Lung (tissue), 12 donors: ENCODE results near the gene CSMD2. TPM values are rescaled to one million over a fixed set of nuclear protein-coding genes. Genes with fewer than 3 reads are reported as not detected.

Experiments used
- ATAC-seq: fragments of 200-7000 bp; cut with Tn5 transposase; one replicate; pipeline ENCODE4 v1.9.1; 2020; ENCODE audit warnings: moderate number of reproducible peaks; ENCODE audit not compliant: insufficient read depth, low FRiP score
- DNase-seq, 3 donors: peaks; one replicate each; pipeline ENCODE4 v3.0.0-alpha.2; 2013 to 2017
- H3K27ac ChIP-seq, 2 donors: one replicate each; pipeline ENCODE4 v1.5.1; 2013; ENCODE audit warnings: mild to moderate bottlenecking in 2 of 2, moderate library complexity in 2 of 2, control low read depth in 1 of 2, inconsistent platforms in 1 of 2, low read depth in 1 of 2, low read length in 1 of 2
- H3K27me3 ChIP-seq, 3 donors: one replicate each; pipeline ENCODE4 v1.5.1; 2013; ENCODE audit warnings: low read length in 2 of 3; ENCODE audit not compliant: control insufficient read depth in 3 of 3, insufficient read depth in 3 of 3
- H3K36me3 ChIP-seq, 4 donors: one replicate each; pipeline ENCODE4 v1.5.1; 2013; ENCODE audit warnings: low read length in 4 of 4, mild to moderate bottlenecking in 1 of 4, moderate library complexity in 1 of 4; ENCODE audit not compliant: control insufficient read depth in 4 of 4, insufficient read depth in 4 of 4
- H3K4me1 ChIP-seq, 5 donors: one replicate each; pipeline ENCODE4 v1.5.1; 2013; ENCODE audit warnings: low read length in 5 of 5, mild to moderate bottlenecking in 2 of 5, moderate library complexity in 1 of 5; ENCODE audit not compliant: control insufficient read depth in 5 of 5, insufficient read depth in 5 of 5
- H3K4me3 ChIP-seq: one replicate; pipeline ENCODE4 v1.5.1; 2013; ENCODE audit warnings: mild to moderate bottlenecking, control low read depth, moderate library complexity
- H3K9ac ChIP-seq, 2 donors: one replicate each; pipeline ENCODE4 v1.5.1; 2013; ENCODE audit warnings: low read length in 2 of 2, control low read depth in 1 of 2; ENCODE audit not compliant: insufficient read depth in 1 of 2
- H3K9me3 ChIP-seq, 4 donors: one replicate each; pipeline ENCODE4 v1.5.1; 2013; ENCODE audit warnings: low read length in 3 of 4, mild to moderate bottlenecking in 1 of 4, moderate library complexity in 1 of 4; ENCODE audit not compliant: control insufficient read depth in 4 of 4, insufficient read depth in 3 of 4
- CTCF ChIP-seq: IDR thresholded peaks from 2 replicates; pipeline ENCODE4 v1.5.1; 2012; ENCODE audit warnings: mild to moderate bottlenecking; ENCODE audit errors: control extremely low read depth, extremely low read depth
- WGBS, 2 donors: extraction: QIAGEN DNeasy Blood & Tissue Kit; methylation state at CpG; one replicate each; pipeline ENCODE4 v1.1.7; 2013; 5-methylcytosine and 5-hydroxymethylcytosine counted together
- polyA plus RNA-seq, 2 donors: library from polyadenylated mRNA; stranded (reverse); fragments of 200-250 nt; gene quantifications; one replicate each; pipeline ENCODE4 v1.2.1, GENCODE V29; 2013
- total RNA-seq, 2 donors: library from RNA; depleted of rRNA in 1 of 2; stranded (reverse); fragments of >200 nt in 1 of 2; gene quantifications; one replicate each; pipeline ENCODE4 v1.2.1, GENCODE V29; 2014 to 2021
- donor health status: control.
- donor health status: control.
- donor health status: Bipolar disorder and iron deficiency.
- donor health status: healthy.
- donor health status: DM: yes; HTN: yes; CAD: no.

The CSMD2 gene
- total and polyA plus RNA-seq, 4 donors: 0.11 to 1.2 (median 0.39) TPM

- ATAC-seq (no peak), DNase-seq (no peak)
- H3K9ac ChIP-seq: no peak overlapping the region
- H3K4me1 ChIP-seq: no peaks in the 10 kb centered on the region
- H3K27me3 ChIP-seq: no peaks in the 10 kb centered on the region
- no peak overlapping the region for H3K4me3 ChIP-seq
- H3K9me3 ChIP-seq: peaks cover 0 to 3% (median 0%) of the 10 kb centered on the region in 4 donors
- WGBS, 2 donors: 81 to 85% methylated on average over 4 of the region's 4 CpGs
- no peaks in the 10 kb centered on the region for H3K36me3 ChIP-seq
- no peak for TF ChIP-seq CTCF
- no peak overlapping the region for H3K27ac ChIP-seq
Measured at GRCh38 chr1:33725556-33726160, 439.4 kb downstream of the CSMD2 start.

DNA sequence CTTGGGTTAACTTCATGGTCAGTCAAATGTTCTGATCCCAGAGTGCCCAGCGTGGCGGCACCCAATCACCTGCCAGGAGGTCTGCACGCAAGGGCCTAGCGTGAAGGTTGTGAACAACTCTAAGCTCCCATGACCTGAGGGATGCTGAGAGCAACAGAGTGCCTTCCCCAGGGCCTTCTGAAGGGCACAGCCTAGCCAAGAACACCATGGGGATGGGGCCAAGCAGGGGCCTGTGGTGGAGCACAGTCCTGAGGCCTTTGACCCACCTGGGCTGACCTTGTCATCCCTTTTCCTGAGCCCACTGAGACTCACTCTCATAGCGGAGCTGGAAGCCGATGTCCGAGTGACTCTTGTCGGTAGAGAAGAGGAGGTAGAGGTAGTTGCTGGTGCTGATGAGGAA is 440.0 kb downstream of the CSMD2 start:
- Histone ChIP-seq H3K4me1 (no peaks in the 10 kb centered on the region), H3K36me3 (no peaks in the 10 kb centered on the region), H3K27ac (no peak overlapping the region), H3K9ac (no peak overlapping the region), H3K4me3 (no peak overlapping the region), H3K9me3 (peaks cover 0 to 3% (median 0%) of the 10 kb centered on the region in 4 donors), H3K27me3 (no peaks in the 10 kb centered on the region)
- TF ChIP-seq CTCF: no peak
- DNase-seq: no peak
- no peak for ATAC-seq
- WGBS, 2 donors: 96 to 97% methylated on average over 8 of the region's 8 CpGs

DNA sequence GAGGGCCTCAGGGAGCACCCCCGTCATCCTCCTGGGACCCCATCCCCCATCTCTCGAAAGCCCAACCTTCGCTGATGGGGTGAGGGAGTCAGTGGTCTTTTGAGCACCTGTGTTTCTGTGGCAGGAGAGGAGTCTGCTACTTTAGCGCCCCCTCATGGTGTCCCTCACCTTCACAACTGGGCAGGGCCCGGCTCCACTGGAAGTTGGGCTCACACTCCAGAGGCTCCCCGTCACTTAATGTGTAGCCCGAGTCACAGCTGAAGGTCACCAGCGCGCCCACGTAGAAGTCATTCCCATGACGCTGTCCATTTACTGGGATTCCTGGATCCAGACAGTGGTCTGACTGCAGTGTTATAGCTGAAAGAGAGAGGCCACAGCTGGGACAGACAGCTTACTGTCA is 440.7 kb downstream of the CSMD2 start:
- 91 to 93% methylated on average over 11 of the region's 11 CpGs for WGBS, 2 donors
- no peaks in the 10 kb centered on the region for H3K36me3 ChIP-seq
- H3K27ac ChIP-seq: no peak overlapping the region
- no peak for DNase-seq
- TF ChIP-seq CTCF: no peak
- no peaks in the 10 kb centered on the region for H3K4me1 ChIP-seq
- ATAC-seq: no peak
- no peak overlapping the region for H3K9ac ChIP-seq
- no peak overlapping the region for H3K4me3 ChIP-seq
- H3K27me3 ChIP-seq: no peaks in the 10 kb centered on the region
- peaks cover 0 to 3% (median 0%) of the 10 kb centered on the region in 4 donors for H3K9me3 ChIP-seq

DNA sequence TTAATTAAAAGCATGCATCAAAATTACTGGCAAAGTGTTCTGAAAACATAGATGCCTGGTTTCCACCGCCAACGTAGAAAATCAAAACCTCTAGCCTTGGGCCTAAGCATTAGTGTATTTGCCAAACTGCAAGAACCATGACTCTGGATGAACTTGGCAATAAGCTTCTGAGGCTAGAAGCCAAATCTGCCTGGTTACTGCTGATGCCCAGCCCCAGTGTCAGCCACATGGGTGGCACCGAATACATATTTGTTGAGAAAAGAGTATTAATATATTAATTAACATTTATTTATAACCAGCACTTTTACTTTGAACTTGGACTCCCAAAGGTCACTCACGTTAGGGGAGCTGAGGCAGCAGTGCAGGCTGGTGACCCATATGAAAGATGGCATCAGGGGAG is 441.8 kb downstream of the CSMD2 start:
- 89 to 93% methylated on average over 4 of the region's 4 CpGs for WGBS, 2 donors
- H3K36me3 ChIP-seq: no peaks in the 10 kb centered on the region
- no peak overlapping the region for H3K27ac ChIP-seq

More for the DNA sequence above, 441.8 kb downstream of the CSMD2 start:
- DNase-seq (no peak), ATAC-seq (no peak)
- Histone ChIP-seq H3K4me1 (no peaks in the 10 kb centered on the region), H3K9ac (no peak overlapping the region), H3K9me3 (peaks cover 0 to 2% (median 0%) of the 10 kb centered on the region in 4 donors), H3K4me3 (no peak overlapping the region), H3K27me3 (no peaks in the 10 kb centered on the region)
- no peak for TF ChIP-seq CTCF
